Stimulated activated CD4-positive, alpha-beta T cell treated with anti-CD3 and anti-CD28 coated beads, Interleukin-4, amount 100 ng/mL, for 48 hours (primary cell): ENCODE results near the gene MFSD2B.

ENCODE experiments used
- DNase-seq, 2 donors: peaks; one replicate each; pipeline ENCODE4 v3.0.0-alpha.2; 2020; ENCODE audit warnings: low read depth in 2 of 2

Gene MFSD2B

DNA sequence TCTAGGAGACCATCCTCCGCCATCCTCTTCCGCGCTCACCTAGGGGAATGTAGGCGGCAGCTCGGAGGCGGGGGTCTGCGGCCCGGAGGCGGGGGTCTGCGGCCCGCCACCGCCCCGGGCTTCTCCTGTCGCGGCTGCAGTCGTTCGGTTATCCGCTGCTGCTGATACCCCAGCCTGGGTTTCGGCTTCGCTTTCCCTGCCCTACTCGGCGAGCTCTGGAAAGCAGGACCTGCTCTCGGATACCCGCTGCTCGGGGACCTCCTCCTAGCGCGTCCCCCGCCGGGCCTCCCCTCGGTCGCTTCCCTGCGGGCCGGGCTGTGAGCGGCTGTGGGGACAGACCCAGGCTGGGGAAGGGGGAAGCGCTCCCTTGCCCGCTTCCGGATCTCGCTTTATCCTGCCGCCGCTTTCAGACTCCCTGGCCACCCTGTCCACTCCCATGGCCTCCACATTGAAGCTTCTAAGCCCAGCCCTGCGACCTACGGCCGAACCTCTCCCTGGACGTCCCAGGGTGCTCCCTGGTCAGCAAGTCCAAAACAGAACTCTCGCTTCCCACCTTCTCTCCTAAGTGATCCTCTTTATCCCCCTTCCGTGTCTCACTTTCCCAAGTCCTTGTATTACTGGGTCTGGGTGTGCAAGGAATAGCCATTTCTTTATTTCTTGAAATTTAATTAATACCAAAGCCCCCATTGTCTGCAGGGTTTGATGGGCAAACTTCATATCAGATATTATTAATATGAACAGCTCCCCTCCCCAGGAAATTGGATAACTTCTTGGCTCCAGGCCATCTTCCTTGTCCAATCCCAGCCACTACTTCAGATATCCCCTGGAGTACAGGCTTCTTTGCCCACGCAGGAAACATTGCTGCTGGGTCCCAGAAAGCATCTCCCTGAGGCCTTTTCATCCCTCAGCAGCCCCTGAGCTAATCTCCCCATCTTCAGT is 40.4 kb downstream of the MFSD2B start:
- DNase-seq: no peak

DNA sequence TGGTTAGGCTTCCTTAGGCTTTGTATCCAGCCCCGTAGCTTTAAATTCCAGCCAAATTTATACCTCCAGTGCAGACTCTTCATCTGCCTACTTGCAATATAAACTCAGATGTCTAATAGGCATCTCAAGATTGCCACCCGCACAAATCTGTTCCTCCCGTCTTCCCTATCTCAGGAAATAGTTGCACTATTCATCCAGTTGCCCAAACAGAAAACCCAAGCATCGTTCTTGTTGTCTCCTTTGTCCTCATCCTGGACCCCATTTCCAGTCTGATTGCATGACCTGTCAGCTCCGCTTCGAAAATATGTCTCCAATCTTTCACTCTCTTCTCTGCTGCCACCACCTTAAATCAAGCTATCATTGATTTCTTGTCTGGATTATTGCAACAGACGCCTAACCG is 41.9 kb downstream of the MFSD2B start:
- no peak for DNase-seq

DNA sequence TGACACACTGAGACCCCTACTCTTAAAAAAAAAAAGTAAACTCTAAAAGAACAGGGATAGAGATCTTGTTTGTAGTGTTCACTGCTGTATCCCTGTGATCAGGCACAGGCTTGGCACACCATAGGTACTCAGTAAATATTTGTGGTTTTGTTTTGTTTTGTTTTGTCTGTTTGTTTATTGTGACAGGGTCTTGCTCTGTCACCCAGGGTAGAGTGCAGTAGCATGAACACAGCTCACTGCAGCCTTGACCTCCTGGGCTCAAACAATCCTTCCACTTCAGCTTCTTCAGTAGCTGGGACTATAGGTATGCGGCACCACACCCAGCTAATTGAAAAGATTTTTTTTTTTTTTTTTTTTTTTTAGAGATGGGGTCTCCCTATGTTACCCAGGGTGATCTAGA is 43.1 kb downstream of the MFSD2B start:
- DNase-seq: no peak

GRCh38 chr2:24054366-24055010 is 44.6 kb downstream of the MFSD2B start:
- no peak for DNase-seq

- DNase-seq: no peak
Measured at GRCh38 chr2:24055750-24056149, 45.9 kb downstream of the MFSD2B start.

DNA sequence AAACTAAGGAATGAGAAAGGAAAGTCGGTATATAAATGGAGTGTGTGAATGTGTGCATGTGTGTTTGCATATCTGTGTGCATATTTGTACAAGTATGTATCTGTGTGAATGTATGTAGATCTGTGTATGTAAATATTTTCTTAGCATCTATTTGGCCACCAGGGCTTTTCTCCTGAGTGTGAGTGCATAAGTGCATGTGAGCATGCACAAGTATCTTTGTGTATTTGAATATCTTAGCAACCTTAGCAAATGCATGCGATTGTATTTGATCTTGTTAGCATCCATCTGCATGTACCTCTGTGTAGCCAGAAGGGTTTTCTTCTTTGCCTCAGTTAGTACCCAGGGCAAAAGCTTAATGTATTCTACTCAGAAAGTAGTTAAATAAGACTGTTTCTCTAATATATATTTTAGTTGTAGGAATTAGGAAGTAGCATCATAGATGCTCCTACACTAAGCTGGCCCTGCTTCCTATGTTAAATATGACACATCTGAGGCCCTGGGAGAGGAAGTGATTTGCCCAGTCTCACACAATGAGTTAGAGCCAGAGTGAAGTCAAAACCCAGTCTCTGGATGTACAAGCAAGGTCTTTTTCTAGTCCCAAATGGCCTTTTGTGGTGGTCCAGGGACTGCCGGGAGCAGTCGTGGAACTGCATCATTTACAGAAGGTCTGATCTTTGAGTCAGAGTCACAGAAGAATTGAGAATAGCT is 48.8 kb downstream of the MFSD2B start:
- no peak for DNase-seq

GRCh38 chr2:24065341-24065740 is 55.5 kb downstream of the MFSD2B start:
- no peak for DNase-seq

GRCh38 chr2:24072259-24072658 is 62.4 kb downstream of the MFSD2B start:
- DNase-seq: no peak

DNA sequence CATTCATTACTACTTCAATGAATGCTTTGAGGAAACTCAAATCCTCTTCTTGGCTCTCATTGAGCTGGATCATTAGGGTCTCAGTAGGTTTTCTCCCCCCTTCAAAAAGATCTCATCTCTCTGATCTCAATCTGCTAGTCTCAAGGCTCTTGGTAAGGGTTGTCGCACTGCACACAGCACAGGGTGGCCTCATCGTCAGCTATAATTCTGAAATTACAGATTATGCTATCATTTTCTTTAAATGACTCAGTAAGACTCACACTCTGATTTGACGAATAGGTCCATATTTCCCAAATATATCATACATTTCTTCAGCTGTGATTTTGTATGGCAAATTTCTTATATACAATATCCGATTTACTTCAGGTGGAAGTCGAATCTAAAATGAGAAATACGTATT is 63.9 kb downstream of the MFSD2B start:
- DNase-seq: no peak

DNA sequence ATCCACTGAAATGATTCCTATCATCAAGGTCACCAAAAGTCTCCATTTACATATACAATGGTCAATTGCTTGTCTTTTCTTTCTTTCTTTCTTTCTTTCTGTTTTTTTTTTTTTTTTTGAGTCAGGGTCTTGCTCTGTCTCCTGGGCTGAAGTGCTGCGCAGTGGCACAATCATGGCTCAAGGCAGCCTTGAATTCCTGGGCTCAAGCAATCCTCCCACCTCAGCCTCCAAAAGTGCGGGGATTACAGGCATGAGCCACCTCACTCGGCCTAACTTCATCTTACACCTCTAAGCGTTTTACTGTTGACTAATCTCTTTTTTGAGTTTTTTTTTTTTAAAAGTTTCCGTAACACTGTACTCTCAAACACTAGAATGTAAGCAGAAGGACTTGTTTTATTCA is 65.4 kb downstream of the MFSD2B start:
- DNase-seq: no peak
